ENCODE data around the gene NEK8. TPM values are rescaled to one million over a fixed set of nuclear protein-coding genes. Genes with fewer than 3 reads are reported as not detected.

NEK8 gene
- total and polyA plus RNA-seq, 9 of the 15 experiments (the other 6 are each of a cell fraction or from before 2014, with no cell fraction given) = 0.98 to 16.6 (median 4.6) TPM

- H3K4me3 ChIP-seq = no peak overlapping the region
- H4K20me1 ChIP-seq (replicated peaks; ENCODE audit: control insufficient read depth, insufficient read depth, low read length) = no peaks in the 10 kb centered on the region; the same call in 1 of the 2 replicates
- POLR2A ChIA-PET = interaction anchor here (0.9 to 8.7 kb wide), 7 partner anchors 12 to 66 kb away, joined by 3 to 133 read pairs (median 4); partner anchors contain the start of genes BLTP2 and RPL23A
- peak overlapping the region in 1 of 2 experiments; percentile 65; a peak in 2 of 4 replicates for H3K9ac ChIP-seq (ENCODE audit: insufficient read depth in 1 of 2, low read depth in 2 of 2, low read length in 2 of 2)
- TF ChIP-seq TEAD1 (CRISPR knock-in tag; IDR thresholded peaks at IDR 0.05) (no peak), POLR2G (IDR thresholded peaks at IDR 0.05; ENCODE audit: low read depth, low read length) (peak; percentile 29; the same call in 1 of the 2 replicates), TBL1XR1 (IDR thresholded peaks at IDR 0.05; ENCODE audit: low read length in 2 of 2) (no peak)
- TF ChIP-seq, protein P1, sequence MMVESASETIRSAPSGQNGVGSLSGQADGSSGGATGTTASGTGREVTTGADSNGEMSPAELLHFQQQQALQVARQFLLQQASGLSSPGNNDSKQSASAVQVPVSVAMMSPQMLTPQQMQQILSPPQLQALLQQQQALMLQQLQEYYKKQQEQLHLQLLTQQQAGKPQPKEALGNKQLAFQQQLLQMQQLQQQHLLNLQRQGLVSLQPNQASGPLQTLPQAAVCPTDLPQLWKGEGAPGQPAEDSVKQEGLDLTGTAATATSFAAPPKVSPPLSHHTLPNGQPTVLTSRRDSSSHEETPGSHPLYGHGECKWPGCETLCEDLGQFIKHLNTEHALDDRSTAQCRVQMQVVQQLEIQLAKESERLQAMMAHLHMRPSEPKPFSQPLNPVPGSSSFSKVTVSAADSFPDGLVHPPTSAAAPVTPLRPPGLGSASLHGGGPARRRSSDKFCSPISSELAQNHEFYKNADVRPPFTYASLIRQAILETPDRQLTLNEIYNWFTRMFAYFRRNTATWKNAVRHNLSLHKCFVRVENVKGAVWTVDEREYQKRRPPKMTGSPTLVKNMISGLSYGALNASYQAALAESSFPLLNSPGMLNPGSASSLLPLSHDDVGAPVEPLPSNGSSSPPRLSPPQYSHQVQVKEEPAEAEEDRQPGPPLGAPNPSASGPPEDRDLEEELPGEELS (CRISPR knock-in tag; IDR thresholded peaks at IDR 0.05; ENCODE audit: borderline replicate concordance) = no peak
- H3K9me1 ChIP-seq (ENCODE audit: control insufficient read depth, insufficient read depth, low read length) = no peaks in the 10 kb centered on the region
- peaks cover 9% of the 10 kb centered on the region for H3K79me2 ChIP-seq (ENCODE audit: control insufficient read depth, insufficient read depth, low read length)
- ATAC-seq (no peak), DNase-seq (ENCODE audit: extremely low read depth in 1 of 4, low spot score in 3 of 4) (no peak), FAIRE-seq (no peak)
- no peak overlapping the region for H2AFZ ChIP-seq (ENCODE audit: low read depth, low read length)
- no peaks in the 10 kb centered on the region for H3K27me3 ChIP-seq (ENCODE audit: control insufficient read depth in 2 of 2, insufficient read depth in 2 of 2, low read length in 2 of 2)
- WGBS (ENCODE audit: insufficient coverage, low coverage, missing lambda C conversion rate) = 85% methylated on average over 10 of the region's 10 CpGs
- no peak overlapping the region for H3K27ac ChIP-seq (ENCODE audit: extremely low read depth, low read depth, low read length)
- no peak overlapping the region for H3K4me2 ChIP-seq (ENCODE audit: insufficient read depth, low read length)
- H3K4me1 ChIP-seq (replicated peaks in 1 of 2; ENCODE audit: control insufficient read depth in 2 of 2, insufficient read depth in 2 of 2, low read length in 2 of 2) = peaks cover 7 to 18% of the 10 kb centered on the region in 2 experiments; a peak in 4 of 5 replicates
- no TSS peak for BruUV-seq (replicated peaks)
- CTCF ChIA-PET (ENCODE audit: low intra/inter-chr PET ratio) = no interaction called here
- 0 out of 2 replicates have a peak, but pooled peaks cover 2% of the 10 kb centered on the region for H3K9me3 ChIP-seq (replicated peaks; ENCODE audit: control insufficient read depth, insufficient read depth, low read depth, low read length)
- in situ Hi-C loops (cut with MboI) (no loop called here), intact Hi-C loops (cut with micrococcal nuclease) (no loop called here)
- H3K36me3 ChIP-seq (ENCODE audit: control insufficient read depth, insufficient read depth, low read length) = peaks cover 44% of the 10 kb centered on the region; the same call in 2 of the 3 replicates
Observed at GRCh38 chr17:28705728-28706334, 22.8 kb upstream of the NEK8 start.

All from K562 (cell line).